Liver (tissue), 9 donors: ENCODE results near the gene AURKB. TPM values are rescaled to one million over a fixed set of nuclear protein-coding genes. Genes with fewer than 3 reads are reported as not detected.

ENCODE experiments used
- DNase-seq: peaks from one replicate; pipeline ENCODE4 v3.0.0-alpha.2; 2017; ENCODE audit warnings: low spot score
- H3K27ac ChIP-seq, 2 donors: one replicate each; pipeline ENCODE4 v1.7.0; 2013; ENCODE audit warnings: inconsistent platforms in 2 of 2, low read length in 2 of 2, control low read depth in 1 of 2, low read depth in 1 of 2, mild to moderate bottlenecking in 1 of 2
- H3K27me3 ChIP-seq, 4 donors: one replicate each; pipeline versions ENCODE4 v1.6.1 to v1.7.0; 2013; ENCODE audit warnings: low read length in 3 of 4, inconsistent platforms in 1 of 4, mild to moderate bottlenecking in 1 of 4, moderate library complexity in 1 of 4; ENCODE audit not compliant: control insufficient read depth in 4 of 4, insufficient read depth in 4 of 4
- H3K36me3 ChIP-seq, 4 donors: one replicate each; pipeline versions ENCODE4 v1.6.1 to v1.7.0; 2013; ENCODE audit warnings: low read length in 3 of 4, mild to moderate bottlenecking in 3 of 4, low read depth in 1 of 4, moderate library complexity in 1 of 4; ENCODE audit not compliant: control insufficient read depth in 4 of 4, insufficient read depth in 3 of 4
- H3K4me1 ChIP-seq, 4 donors: one replicate each; pipeline versions ENCODE4 v1.6.1 to v1.7.0; 2013; ENCODE audit warnings: low read length in 3 of 4, mild to moderate bottlenecking in 3 of 4, moderate library complexity in 1 of 4; ENCODE audit not compliant: control insufficient read depth in 4 of 4, insufficient read depth in 4 of 4
- H3K4me3 ChIP-seq, 3 donors: one replicate each; pipeline versions ENCODE4 v1.6.1 to v1.7.0; 2013; ENCODE audit warnings: low read length in 3 of 3, control low read depth in 1 of 3, low read depth in 1 of 3, mild to moderate bottlenecking in 1 of 3
- H3K9ac ChIP-seq, 2 donors: one replicate each; pipeline ENCODE4 v1.7.0; 2013; ENCODE audit warnings: low read length in 2 of 2, mild to moderate bottlenecking in 2 of 2, moderate library complexity in 2 of 2, control low read depth in 1 of 2, low read depth in 1 of 2
- H3K9me3 ChIP-seq, 4 donors: one replicate each; pipeline versions ENCODE4 v1.6.1 to v1.7.0; 2013; ENCODE audit warnings: low read length in 3 of 4; ENCODE audit not compliant: control insufficient read depth in 4 of 4
- EGR1 ChIP-seq, 2 donors: IDR thresholded peaks; 2 replicates each; pipeline ENCODE4 v1.6.1; 2016 to 2018; ENCODE audit warnings: antibody characterized with exemption in 2 of 2, low read depth in 2 of 2
- FOXA1 ChIP-seq: IDR thresholded peaks from 2 replicates; pipeline ENCODE4 v1.6.1; 2016; ENCODE audit warnings: antibody characterized with exemption
- FOXA2 ChIP-seq: IDR thresholded peaks from 2 replicates; pipeline ENCODE4 v1.6.1; 2016; ENCODE audit warnings: antibody characterized with exemption
- GABPA ChIP-seq, 2 donors: IDR thresholded peaks in 1 of 2; conservative IDR thresholded peaks in 1 of 2; 2 replicates each; pipeline ENCODE4 v1.6.1; 2016; ENCODE audit warnings: antibody characterized with exemption in 2 of 2, mild to moderate bottlenecking in 1 of 2, moderate library complexity in 1 of 2
- HNF4A ChIP-seq, 2 donors: conservative IDR thresholded peaks; 2 replicates each; pipeline ENCODE4 v1.6.1; 2016; ENCODE audit warnings: antibody characterized with exemption in 2 of 2, mild to moderate bottlenecking in 2 of 2
- HNF4G ChIP-seq: IDR thresholded peaks from 2 replicates; pipeline ENCODE4 v1.6.1; 2016; ENCODE audit warnings: antibody characterized with exemption
- JUND ChIP-seq, 2 donors: IDR thresholded peaks; 2 replicates each; pipeline ENCODE4 v1.6.1; 2016; ENCODE audit warnings: antibody characterized with exemption in 2 of 2
- NR2F2 ChIP-seq: IDR thresholded peaks from 2 replicates; pipeline ENCODE4 v1.6.1; 2016; ENCODE audit warnings: antibody characterized with exemption
- RAD21 ChIP-seq, 2 donors: IDR thresholded peaks; 2 replicates each; pipeline ENCODE4 v1.6.1; 2016; ENCODE audit warnings: antibody characterized with exemption in 2 of 2, mild to moderate bottlenecking in 2 of 2
- RXRA ChIP-seq, 2 donors: IDR thresholded peaks; 2 replicates each; pipeline ENCODE4 v1.6.1; 2017 to 2018; ENCODE audit warnings: antibody characterized with exemption in 2 of 2, mild to moderate bottlenecking in 1 of 2
- SP1 ChIP-seq: IDR thresholded peaks from 2 replicates; pipeline ENCODE4 v1.6.1; 2018; ENCODE audit warnings: antibody characterized with exemption, mild to moderate bottlenecking
- TAF1 ChIP-seq: conservative IDR thresholded peaks from 2 replicates; pipeline ENCODE4 v1.6.1; 2016; ENCODE audit warnings: antibody characterized with exemption, mild to moderate bottlenecking
- YY1 ChIP-seq: IDR thresholded peaks from 2 replicates; pipeline ENCODE4 v1.6.1; 2016; ENCODE audit warnings: antibody characterized with exemption, mild to moderate bottlenecking
- WGBS: extraction: QIAGEN DNeasy Blood & Tissue Kit; methylation state at CpG from one replicate; pipeline ENCODE4 v1.1.7; 2013; 5-methylcytosine and 5-hydroxymethylcytosine counted together
- polyA plus RNA-seq, 2 donors: library from polyadenylated mRNA; stranded (reverse) in 1 of 2; unstranded in 1 of 2; fragments of 200-250 nt in 1 of 2; fragments of >200 nt in 1 of 2; fragmentation: Nextera tagmentation in 1 of 2; extraction: Ambion mirVana in 1 of 2; gene quantifications; one replicate each; pipeline versions ENCODE4 v1.2.1 to v1.2.3, GENCODE V29; 2013 to 2015
- total RNA-seq, 2 donors: library from RNA; depleted of rRNA; stranded (reverse); fragments of >200 nt; gene quantifications; one replicate each; pipeline ENCODE4 v1.2.3, GENCODE V29; 2014
- TF ChIP-seq, protein P1 (sequence below): IDR thresholded peaks from 2 replicates; pipeline ENCODE4 v1.6.1; 2016; ENCODE audit warnings: antibody characterized with exemption, mild to moderate bottlenecking
- TF ChIP-seq, protein P2 (sequence below): IDR thresholded peaks from 2 replicates; pipeline ENCODE4 v1.6.1; 2016; ENCODE audit warnings: antibody characterized with exemption
- TF ChIP-seq, protein P3 (sequence below): IDR thresholded peaks from 2 replicates; pipeline ENCODE4 v1.6.1; 2016; ENCODE audit warnings: antibody characterized with exemption
- TF ChIP-seq, protein P4 (sequence below): IDR thresholded peaks from 2 replicates; pipeline ENCODE4 v1.6.1; 2016; ENCODE audit warnings: antibody characterized with exemption
- TF ChIP-seq, protein P5 (sequence below): fragments of 150-350 bp; IDR thresholded peaks from 2 replicates; pipeline ENCODE4 v1.5.1; 2017; ENCODE audit warnings: improper control_type of control experiment, low read depth, low read length; ENCODE audit not compliant: missing input control
- donor health status: healthy.
- donor health status: healthy.
- donor health status: healthy.
- donor health status: healthy.
- donor health status: healthy.

AURKB gene
- total and polyA plus RNA-seq, 4 donors: 0.42 to 25.9 (median 3.0) TPM

DNA sequence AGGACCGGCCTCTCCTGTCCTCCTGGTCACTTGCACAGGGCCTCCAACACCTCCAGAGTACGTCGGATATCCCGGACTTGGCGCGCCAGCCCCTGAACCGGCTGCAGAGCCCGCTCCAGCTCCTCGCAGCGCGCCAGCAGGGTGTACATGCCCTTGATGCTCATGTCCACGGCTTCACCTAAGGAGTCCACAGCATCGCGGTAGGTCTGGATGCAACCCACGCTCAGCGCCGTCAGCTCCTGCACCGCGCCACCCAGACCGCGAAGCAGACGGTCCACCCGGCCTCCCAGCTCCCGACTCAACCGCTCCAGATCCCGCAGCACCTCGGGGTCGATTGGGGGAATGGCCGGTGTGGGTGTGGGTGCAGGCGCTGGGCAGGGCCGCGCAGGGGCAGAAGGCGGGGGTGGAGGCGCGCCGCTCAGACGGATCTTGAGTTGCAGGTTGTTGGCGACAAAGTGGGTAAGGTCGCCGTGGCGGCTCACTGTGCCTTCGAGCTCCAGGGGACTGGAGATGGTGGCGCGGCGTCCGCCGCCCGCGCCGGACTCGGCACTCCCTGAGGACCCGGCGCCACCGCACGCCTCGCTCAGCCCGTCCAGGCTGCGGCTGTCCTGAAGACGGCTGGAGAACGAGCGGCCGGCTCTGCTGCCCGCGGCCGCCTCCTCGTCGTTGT lies 21.2 kb downstream of the AURKB start:
- Histone ChIP-seq H3K9ac (peak overlapping the region in 1 of 2 donors; percentile 47), H3K4me3 (peak overlapping the region; percentile 75 to 82 (median 78)), H3K4me1 (peaks cover 12 to 58% (median 31%) of the 10 kb centered on the region in 4 donors), H3K27me3 (no peaks in the 10 kb centered on the region), H3K27ac (peak overlapping the region; percentile 73 to 85), H3K9me3 (no peaks in the 10 kb centered on the region), H3K36me3 (no peaks in the 10 kb centered on the region)
- DNase-seq: peak; percentile 49
- 6% methylated on average over 67 of the region's 67 CpGs for WGBS
- TF ChIP-seq NR2F2 (no peak), RXRA (IDR thresholded peaks at IDR 0.05) (no peak), HNF4A (conservative IDR thresholded peaks at IDR 0.05) (no peak), HNF4G (no peak), GABPA (IDR thresholded peaks at IDR 0.05 in 1 of 2, conservative IDR thresholded peaks at IDR 0.05 in 1 of 2) (no peak), FOXA1 (no peak), TAF1 (no peak)
- TF ChIP-seq, protein P1, sequence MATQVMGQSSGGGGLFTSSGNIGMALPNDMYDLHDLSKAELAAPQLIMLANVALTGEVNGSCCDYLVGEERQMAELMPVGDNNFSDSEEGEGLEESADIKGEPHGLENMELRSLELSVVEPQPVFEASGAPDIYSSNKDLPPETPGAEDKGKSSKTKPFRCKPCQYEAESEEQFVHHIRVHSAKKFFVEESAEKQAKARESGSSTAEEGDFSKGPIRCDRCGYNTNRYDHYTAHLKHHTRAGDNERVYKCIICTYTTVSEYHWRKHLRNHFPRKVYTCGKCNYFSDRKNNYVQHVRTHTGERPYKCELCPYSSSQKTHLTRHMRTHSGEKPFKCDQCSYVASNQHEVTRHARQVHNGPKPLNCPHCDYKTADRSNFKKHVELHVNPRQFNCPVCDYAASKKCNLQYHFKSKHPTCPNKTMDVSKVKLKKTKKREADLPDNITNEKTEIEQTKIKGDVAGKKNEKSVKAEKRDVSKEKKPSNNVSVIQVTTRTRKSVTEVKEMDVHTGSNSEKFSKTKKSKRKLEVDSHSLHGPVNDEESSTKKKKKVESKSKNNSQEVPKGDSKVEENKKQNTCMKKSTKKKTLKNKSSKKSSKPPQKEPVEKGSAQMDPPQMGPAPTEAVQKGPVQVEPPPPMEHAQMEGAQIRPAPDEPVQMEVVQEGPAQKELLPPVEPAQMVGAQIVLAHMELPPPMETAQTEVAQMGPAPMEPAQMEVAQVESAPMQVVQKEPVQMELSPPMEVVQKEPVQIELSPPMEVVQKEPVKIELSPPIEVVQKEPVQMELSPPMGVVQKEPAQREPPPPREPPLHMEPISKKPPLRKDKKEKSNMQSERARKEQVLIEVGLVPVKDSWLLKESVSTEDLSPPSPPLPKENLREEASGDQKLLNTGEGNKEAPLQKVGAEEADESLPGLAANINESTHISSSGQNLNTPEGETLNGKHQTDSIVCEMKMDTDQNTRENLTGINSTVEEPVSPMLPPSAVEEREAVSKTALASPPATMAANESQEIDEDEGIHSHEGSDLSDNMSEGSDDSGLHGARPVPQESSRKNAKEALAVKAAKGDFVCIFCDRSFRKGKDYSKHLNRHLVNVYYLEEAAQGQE: no peak

DNA sequence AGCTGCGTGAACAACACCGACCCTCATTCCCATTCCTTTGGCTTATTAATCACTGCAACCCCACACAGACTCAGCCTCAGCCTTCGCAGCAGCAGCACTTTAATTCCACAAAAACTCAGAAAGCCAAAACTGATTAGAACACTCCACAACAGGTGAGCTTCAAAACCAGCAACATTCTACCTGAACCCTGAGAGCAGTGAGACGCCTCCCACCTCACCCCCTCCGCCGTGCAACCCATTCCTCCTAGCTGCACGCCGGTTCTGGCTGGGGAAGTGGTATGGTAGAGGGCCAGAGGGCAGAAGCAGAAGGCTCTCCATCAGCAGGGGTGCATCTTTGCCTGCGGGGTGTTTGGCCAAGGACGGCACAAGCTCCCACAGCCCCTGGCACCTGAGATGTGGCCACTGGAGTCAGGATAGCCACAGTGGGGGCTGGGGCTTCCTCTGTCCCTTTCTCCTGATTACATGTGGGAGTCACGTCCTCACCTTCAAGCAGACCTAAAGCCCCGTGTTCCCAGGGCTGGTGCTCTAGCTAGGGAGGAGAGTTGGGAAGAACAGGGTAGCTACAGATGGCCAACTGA lies 22.0 kb downstream of the AURKB start:
- H3K9ac ChIP-seq: peak overlapping the region in 1 of 2 donors; percentile 47
- no peak for TF ChIP-seq RXRA (IDR thresholded peaks at IDR 0.05)
- TF ChIP-seq, protein P2, sequence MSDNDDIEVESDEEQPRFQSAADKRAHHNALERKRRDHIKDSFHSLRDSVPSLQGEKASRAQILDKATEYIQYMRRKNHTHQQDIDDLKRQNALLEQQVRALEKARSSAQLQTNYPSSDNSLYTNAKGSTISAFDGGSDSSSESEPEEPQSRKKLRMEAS: no peak
- TF ChIP-seq EGR1 (IDR thresholded peaks at IDR 0.05; ENCODE audit: low read depth in 2 of 2): no peak
- no peak for TF ChIP-seq YY1
- no peak for TF ChIP-seq HNF4A (conservative IDR thresholded peaks at IDR 0.05)
- TF ChIP-seq HNF4G: no peak
- TF ChIP-seq JUND (IDR thresholded peaks at IDR 0.05): no peak
- no peak for TF ChIP-seq RAD21 (IDR thresholded peaks at IDR 0.05)
- TF ChIP-seq, protein P1: no peak
- TF ChIP-seq, protein P3, sequence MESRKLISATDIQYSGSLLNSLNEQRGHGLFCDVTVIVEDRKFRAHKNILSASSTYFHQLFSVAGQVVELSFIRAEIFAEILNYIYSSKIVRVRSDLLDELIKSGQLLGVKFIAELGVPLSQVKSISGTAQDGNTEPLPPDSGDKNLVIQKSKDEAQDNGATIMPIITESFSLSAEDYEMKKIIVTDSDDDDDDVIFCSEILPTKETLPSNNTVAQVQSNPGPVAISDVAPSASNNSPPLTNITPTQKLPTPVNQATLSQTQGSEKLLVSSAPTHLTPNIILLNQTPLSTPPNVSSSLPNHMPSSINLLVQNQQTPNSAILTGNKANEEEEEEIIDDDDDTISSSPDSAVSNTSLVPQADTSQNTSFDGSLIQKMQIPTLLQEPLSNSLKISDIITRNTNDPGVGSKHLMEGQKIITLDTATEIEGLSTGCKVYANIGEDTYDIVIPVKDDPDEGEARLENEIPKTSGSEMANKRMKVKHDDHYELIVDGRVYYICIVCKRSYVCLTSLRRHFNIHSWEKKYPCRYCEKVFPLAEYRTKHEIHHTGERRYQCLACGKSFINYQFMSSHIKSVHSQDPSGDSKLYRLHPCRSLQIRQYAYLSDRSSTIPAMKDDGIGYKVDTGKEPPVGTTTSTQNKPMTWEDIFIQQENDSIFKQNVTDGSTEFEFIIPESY: no peak
- no peak for TF ChIP-seq FOXA2
- TF ChIP-seq NR2F2: no peak
- TF ChIP-seq, protein P4, sequence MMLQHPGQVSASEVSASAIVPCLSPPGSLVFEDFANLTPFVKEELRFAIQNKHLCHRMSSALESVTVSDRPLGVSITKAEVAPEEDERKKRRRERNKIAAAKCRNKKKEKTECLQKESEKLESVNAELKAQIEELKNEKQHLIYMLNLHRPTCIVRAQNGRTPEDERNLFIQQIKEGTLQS: no peak
- TF ChIP-seq SP1: no peak
- TF ChIP-seq GABPA (IDR thresholded peaks at IDR 0.05 in 1 of 2, conservative IDR thresholded peaks at IDR 0.05 in 1 of 2): no peak
- TF ChIP-seq TAF1: no peak
- TF ChIP-seq, protein P5, sequence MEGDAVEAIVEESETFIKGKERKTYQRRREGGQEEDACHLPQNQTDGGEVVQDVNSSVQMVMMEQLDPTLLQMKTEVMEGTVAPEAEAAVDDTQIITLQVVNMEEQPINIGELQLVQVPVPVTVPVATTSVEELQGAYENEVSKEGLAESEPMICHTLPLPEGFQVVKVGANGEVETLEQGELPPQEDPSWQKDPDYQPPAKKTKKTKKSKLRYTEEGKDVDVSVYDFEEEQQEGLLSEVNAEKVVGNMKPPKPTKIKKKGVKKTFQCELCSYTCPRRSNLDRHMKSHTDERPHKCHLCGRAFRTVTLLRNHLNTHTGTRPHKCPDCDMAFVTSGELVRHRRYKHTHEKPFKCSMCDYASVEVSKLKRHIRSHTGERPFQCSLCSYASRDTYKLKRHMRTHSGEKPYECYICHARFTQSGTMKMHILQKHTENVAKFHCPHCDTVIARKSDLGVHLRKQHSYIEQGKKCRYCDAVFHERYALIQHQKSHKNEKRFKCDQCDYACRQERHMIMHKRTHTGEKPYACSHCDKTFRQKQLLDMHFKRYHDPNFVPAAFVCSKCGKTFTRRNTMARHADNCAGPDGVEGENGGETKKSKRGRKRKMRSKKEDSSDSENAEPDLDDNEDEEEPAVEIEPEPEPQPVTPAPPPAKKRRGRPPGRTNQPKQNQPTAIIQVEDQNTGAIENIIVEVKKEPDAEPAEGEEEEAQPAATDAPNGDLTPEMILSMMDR: no peak
- TF ChIP-seq FOXA1: no peak
- DNase-seq: no peak
- peak overlapping the region; percentile 73 to 85 for H3K27ac ChIP-seq
- H3K36me3 ChIP-seq: no peaks in the 10 kb centered on the region
- H3K4me3 ChIP-seq: peak overlapping the region in 2 of 3 donors; percentile 75 to 82
- peaks cover 12 to 58% (median 31%) of the 10 kb centered on the region in 4 donors for H3K4me1 ChIP-seq
- no peaks in the 10 kb centered on the region for H3K27me3 ChIP-seq
- no peaks in the 10 kb centered on the region for H3K9me3 ChIP-seq
- WGBS: 53% methylated on average over 12 of the region's 12 CpGs
